ENCODE measurements around the gene HSD3B1.

The HSD3B1 gene

DNA sequence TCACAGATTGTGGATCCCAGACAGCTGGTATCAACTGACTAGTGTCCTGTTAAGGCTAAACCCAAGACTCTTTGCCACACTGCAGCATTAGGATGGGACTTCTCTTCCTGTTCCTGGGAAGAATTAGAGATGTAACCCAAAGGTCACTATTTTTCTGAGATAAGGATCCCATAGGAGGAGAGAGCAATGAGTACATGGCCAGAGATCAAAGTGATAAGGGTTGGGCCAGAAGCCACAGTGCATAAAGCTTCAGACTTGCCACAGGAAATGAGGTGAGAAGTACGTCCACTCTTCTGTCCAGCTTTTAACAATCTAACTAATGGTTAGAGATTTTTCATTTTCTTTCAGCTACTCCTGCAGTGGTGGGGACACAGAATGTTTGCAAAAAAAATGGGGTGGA is at the start of gene HSD3B1:
HSD3B1 (plus strand) TSS at position 270 of the 400 bp plus-strand sequence. CDS start 267 bp downstream, outside the sequence.
- in situ Hi-C loops (cut with MboI; ENCODE audit: low sequenced_read_pairs): no loop called here

DNA sequence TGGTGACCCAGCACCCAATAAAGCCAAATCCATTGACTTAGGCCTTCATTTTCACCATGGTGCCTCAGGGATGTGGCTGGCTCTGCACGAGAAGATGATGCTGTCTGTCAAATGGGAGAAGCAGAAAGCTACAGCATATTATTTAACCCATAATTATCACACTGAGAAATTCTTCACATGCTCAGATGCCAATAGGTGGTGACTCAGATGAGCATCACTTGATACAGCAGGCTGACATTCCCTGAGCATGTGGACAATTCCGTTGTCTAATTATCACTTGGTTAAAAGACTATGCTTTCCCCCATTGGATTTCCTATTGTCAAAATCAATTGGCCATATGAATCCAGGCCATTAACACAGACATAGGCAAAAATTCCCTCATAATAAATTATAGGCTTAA is 44.0 kb upstream of the HSD3B1 start:
- in situ Hi-C loops (cut with MboI; ENCODE audit: low sequenced_read_pairs): no loop called here

GRCh38 chr1:119463569-119463968 is 43.4 kb upstream of the HSD3B1 start:
- in situ Hi-C loops (cut with MboI; ENCODE audit: low sequenced_read_pairs): no loop called here

- in situ Hi-C loops (cut with MboI; ENCODE audit: low sequenced_read_pairs): no loop called here
Observed at GRCh38 chr1:119466445-119466844, 40.6 kb upstream of the HSD3B1 start.

GRCh38 chr1:119467219-119467618 is 39.8 kb upstream of the HSD3B1 start:
- in situ Hi-C loops (cut with MboI; ENCODE audit: low sequenced_read_pairs): no loop called here

DNA sequence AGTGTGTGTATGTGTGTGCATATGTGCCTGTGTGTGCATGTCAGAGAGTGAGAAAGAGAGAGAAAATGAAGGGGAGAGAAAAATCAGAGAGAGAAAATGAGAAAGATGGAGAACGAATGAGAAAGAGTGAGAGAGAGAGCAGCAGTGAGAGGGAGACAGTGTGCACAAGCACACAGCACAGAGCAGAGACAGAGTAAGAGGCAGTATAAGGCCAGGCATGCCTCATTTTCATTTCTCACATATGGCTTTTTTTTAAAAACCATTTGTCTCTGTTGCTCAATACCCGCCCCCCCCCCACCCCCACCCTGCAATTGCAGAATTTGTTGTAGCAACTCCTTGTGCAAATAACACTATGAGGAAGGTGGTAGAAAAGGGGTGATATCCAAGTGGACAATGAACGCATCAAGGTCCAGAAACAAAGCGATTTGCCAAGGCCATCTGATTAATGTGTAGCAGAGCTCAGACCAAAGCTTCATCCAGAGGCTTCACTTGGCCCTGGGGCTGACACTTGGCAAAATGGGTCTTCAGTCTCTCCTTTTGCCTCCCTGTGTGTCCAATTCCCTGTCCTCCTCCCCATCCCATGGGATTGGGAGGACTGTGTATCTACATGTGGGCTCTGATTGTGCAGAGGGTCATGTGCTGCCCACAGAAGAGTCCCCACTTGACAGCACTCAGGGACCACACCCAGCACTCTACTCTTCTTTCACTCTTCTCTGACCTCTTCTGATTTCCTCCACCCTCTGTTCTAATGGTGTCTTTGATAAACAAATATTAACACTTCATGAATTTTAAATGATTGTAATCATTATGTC is 38.9 kb upstream of the HSD3B1 start:
- in situ Hi-C loops (cut with MboI; ENCODE audit: low sequenced_read_pairs): no loop called here

DNA sequence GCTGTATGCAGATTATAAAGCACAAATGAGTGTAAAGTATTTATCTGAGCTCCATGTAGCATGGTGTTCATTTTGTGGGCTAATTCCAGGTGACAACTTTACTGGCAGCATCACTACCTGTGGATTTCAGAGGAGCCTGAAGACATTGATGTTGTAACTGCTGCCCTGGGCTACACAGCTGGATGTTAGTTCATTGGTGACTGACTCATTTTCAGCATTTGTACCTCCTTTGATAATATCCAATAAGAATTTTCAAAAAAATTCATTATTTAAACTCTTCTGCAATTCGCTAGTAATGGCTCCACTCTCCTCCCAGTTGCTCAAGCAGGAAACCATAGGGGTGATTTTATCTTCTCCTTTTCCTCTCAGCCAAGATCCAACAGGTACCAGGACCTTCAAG is 37.3 kb upstream of the HSD3B1 start:
- in situ Hi-C loops (cut with MboI; ENCODE audit: low sequenced_read_pairs): no loop called here

- in situ Hi-C loops (cut with MboI; ENCODE audit: low sequenced_read_pairs): no loop called here
Observed at GRCh38 chr1:119470377-119470776, 36.6 kb upstream of the HSD3B1 start.

DNA sequence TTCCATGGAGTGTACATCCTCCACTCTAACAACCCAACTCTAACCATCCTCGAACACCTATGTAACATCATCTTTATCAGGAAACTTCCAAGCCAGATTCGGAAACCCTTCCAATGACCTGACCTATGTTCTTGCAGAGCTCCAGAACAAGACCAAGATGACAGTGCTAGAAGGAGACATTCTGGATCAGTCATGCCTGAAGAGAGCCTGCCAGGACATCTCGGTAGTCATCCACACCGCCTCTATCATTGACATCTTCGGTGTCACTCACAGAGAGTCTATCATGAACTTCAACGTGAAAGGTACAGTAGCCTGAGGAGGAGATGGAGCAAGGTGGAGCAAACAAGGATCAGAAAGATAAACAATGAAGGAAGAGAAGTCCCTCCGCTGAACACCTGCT is 36.1 kb upstream of the HSD3B1 start:
- in situ Hi-C loops (cut with MboI; ENCODE audit: low sequenced_read_pairs): no loop called here

- in situ Hi-C loops (cut with MboI; ENCODE audit: low sequenced_read_pairs): no loop called here
Observed at GRCh38 chr1:119471566-119471965, 35.4 kb upstream of the HSD3B1 start.

- in situ Hi-C loops (cut with MboI; ENCODE audit: low sequenced_read_pairs): no loop called here
Observed at GRCh38 chr1:119472080-119472818, 34.8 kb upstream of the HSD3B1 start.

DNA sequence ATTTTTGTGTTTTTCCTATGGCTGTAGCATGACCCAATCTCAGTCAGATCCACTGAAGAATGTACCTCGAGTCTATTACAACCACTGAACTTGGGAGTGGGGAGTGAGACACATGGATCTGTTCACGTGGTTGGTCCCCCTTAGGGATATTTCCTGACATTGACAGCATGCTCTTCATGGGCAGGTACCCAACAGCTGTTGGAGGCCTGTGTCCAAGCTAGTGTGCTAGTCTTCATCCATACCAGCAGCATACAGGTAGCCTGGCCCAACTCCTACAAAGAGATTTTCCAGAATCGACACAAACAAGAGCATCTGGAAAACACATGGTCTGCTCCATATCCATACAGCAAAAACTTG is 34.2 kb upstream of the HSD3B1 start:
- in situ Hi-C loops (cut with MboI; ENCODE audit: low sequenced_read_pairs): no loop called here

- in situ Hi-C loops (cut with MboI; ENCODE audit: low sequenced_read_pairs): no loop called here
Observed at GRCh38 chr1:119475866-119476439, 31.1 kb upstream of the HSD3B1 start.

GRCh38 chr1:119477710-119478109 is 29.3 kb upstream of the HSD3B1 start:
- in situ Hi-C loops (cut with MboI; ENCODE audit: low sequenced_read_pairs): no loop called here

GRCh38 chr1:119480175-119480574 is 26.8 kb upstream of the HSD3B1 start:
- in situ Hi-C loops (cut with MboI; ENCODE audit: low sequenced_read_pairs): no loop called here

- in situ Hi-C loops (cut with MboI; ENCODE audit: low sequenced_read_pairs): no loop called here
Observed at GRCh38 chr1:119481951-119482350, 25.1 kb upstream of the HSD3B1 start.

- in situ Hi-C loops (cut with MboI; ENCODE audit: low sequenced_read_pairs): no loop called here
Observed at GRCh38 chr1:119482517-119483425, 24.2 kb upstream of the HSD3B1 start.

- in situ Hi-C loops (cut with MboI; ENCODE audit: low sequenced_read_pairs): no loop called here
Observed at GRCh38 chr1:119483441-119484200, 23.4 kb upstream of the HSD3B1 start.

DNA sequence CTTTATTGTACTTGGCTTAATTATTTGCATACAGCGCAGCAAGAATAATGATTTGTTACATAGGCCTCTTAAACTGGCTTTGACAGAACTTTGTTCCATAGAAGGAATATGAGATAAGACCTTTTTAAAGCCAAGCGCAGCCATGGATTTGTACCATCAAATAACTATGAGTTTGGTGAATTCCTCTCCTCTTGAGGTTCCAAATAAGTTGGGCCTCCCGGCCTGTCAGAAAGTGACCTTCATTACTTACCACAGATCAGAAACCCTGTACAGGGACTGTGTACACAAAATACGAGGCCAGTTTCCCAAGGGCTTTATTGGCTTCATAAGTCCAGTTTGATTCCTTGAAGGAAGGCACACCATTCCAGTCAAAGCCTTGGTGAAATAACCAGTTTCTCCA is 21.8 kb upstream of the HSD3B1 start:
- in situ Hi-C loops (cut with MboI; ENCODE audit: low sequenced_read_pairs): no loop called here

DNA sequence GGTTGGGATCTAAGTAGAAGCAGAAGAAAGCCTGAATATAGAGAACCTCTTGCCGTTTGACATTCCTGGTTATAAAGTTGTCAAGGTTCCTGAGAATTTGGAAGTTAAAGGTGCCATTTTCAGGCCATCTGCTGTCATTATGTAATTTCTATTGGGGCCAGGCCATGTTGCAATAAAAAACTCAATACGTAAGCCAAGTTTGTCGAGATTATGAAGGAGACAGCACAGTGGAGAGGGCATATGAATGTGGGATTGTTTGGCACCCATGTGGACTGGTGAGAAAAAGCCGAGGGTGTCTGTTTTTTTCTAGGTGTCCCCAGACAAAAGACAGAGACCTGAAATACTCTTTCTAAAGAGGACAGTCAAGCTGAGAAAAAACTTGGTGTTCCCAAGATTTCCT is 18.8 kb upstream of the HSD3B1 start:
- in situ Hi-C loops (cut with MboI; ENCODE audit: low sequenced_read_pairs): no loop called here
